Endothelial cell (in vitro differentiated cells): ENCODE results near the gene BMP10. TPM values are rescaled to one million over a fixed set of nuclear protein-coding genes. Genes with fewer than 3 reads are reported as not detected.

Source experiments
- DNase-seq: peaks from one replicate; pipeline ENCODE4 v3.0.0; 2021; ENCODE audit warnings: low spot score
- H3K27ac Mint-ChIP-seq: one replicate; pipeline ENCODE4 v1.8.0; 2021; ENCODE audit warnings: mixed read lengths, inconsistent platforms; ENCODE audit not compliant: unreplicated experiment
- H3K27me3 Mint-ChIP-seq: one replicate; pipeline ENCODE4 v1.8.0; 2021; ENCODE audit warnings: mild to moderate bottlenecking, moderate library complexity, mixed read lengths, inconsistent platforms; ENCODE audit not compliant: unreplicated experiment
- H3K36me3 Mint-ChIP-seq: one replicate; pipeline ENCODE4 v1.8.0; 2021; ENCODE audit warnings: mild to moderate bottlenecking, low read depth, mixed read lengths, inconsistent platforms; ENCODE audit not compliant: unreplicated experiment
- H3K4me1 Mint-ChIP-seq: one replicate; pipeline ENCODE4 v1.8.0; 2021; ENCODE audit warnings: mild to moderate bottlenecking, mixed read lengths, inconsistent platforms; ENCODE audit not compliant: unreplicated experiment
- H3K4me3 Mint-ChIP-seq: one replicate; pipeline ENCODE4 v1.8.0; 2021; ENCODE audit warnings: mild to moderate bottlenecking, mixed read lengths, inconsistent platforms; ENCODE audit not compliant: unreplicated experiment
- H3K9me3 Mint-ChIP-seq: one replicate; pipeline ENCODE4 v1.8.0; 2021; ENCODE audit warnings: mixed read lengths, inconsistent platforms; ENCODE audit not compliant: unreplicated experiment
- CTCF ChIP-seq: fragments of 200-600 bp; sonication (generic); IDR thresholded peaks from one replicate; pipeline ENCODE4 v1.5.0; 2021; ENCODE audit warnings: antibody characterized with exemption; ENCODE audit not compliant: unreplicated experiment
- total RNA-seq: library from RNA; stranded (reverse); fragmentation: NEBNext Ultra II Directional; extraction: Animal tissue kit (Norgen Biotek cat#: 25700); gene quantifications from one replicate; pipeline ENCODE4 v1.2.1, GENCODE V29; 2021; ENCODE audit not compliant: unreplicated experiment

BMP10 gene
- total RNA-seq, 1 donor from 2014 or later, result not detected

DNA sequence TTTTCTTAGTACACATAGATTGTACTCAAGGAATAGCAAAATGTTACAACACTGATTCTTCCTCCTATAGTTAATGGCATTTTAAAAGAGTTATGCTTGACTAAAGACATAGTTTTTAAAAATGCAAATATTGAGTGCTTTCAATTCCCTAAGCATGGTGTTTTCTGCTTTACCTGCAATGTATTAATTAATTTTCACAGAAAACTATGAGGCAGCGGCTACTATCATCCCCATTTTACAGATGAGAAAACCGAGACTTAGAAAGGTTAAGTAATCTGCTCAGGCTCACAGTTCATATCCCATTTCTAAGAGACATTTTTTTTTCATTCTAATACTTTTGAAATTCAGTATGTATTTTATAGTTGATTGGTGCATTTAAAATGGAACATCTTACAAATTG is 38.0 kb downstream of the BMP10 start:
- Mint-ChIP-seq H3K36me3 (no peaks in the 10 kb centered on the region), H3K27ac (no peak overlapping the region), H3K9me3 (no peaks in the 10 kb centered on the region), H3K4me3 (no peak overlapping the region), H3K4me1 (peaks cover 12% of the 10 kb centered on the region), H3K27me3 (no peaks in the 10 kb centered on the region)
- no peak for TF ChIP-seq CTCF
- DNase-seq, result no peak

DNA sequence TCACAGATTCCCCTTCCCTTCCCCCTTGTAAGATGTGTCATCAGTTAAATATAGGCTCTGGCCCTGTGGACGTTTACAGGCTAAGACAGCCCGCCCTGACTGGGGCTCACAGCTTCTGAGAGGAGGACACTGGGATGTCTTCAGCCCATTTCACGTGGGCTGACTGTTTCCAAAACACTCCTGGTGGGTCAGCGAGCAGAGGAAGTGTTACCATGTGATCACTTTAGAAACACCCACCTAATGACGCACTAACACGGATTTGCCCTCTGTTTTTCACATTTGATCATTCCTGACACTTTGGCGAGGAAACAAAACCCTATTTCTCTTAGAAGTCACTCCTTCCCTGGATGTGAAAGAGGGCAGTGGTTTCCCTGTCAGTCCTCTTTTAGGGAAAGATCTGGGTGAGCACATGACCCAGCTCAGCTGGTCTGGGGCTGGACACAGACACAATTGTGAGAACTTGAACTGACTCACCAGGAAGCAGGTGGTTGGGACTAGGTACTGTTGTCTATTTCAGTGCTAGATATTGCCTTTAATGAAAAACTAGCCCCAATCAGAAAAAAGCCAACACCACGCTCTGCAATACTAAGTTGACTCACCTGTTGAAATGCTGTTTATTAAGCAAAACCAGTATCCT is 38.8 kb downstream of the BMP10 start:
- Mint-ChIP-seq H3K9me3 (no peaks in the 10 kb centered on the region), H3K27ac (no peak overlapping the region)
- DNase-seq, result no peak

GRCh38 chr2:68831686-68832232 is 39.4 kb downstream of the BMP10 start:
- no peak for DNase-seq
- Mint-ChIP-seq H3K9me3 (no peaks in the 10 kb centered on the region), H3K4me1 (peaks cover 12% of the 10 kb centered on the region), H3K27me3 (no peaks in the 10 kb centered on the region), H3K4me3 (no peak overlapping the region), H3K36me3 (no peaks in the 10 kb centered on the region), H3K27ac (no peak overlapping the region)
- no peak for TF ChIP-seq CTCF

More for the DNA sequence above, 38.8 kb downstream of the BMP10 start:
- no peaks in the 10 kb centered on the region for H3K27me3 Mint-ChIP-seq
- H3K36me3 Mint-ChIP-seq, result no peaks in the 10 kb centered on the region
- H3K4me3 Mint-ChIP-seq, result no peak overlapping the region
- H3K4me1 Mint-ChIP-seq, result peaks cover 12% of the 10 kb centered on the region
- no peak for TF ChIP-seq CTCF

- TF ChIP-seq CTCF, result no peak
- H3K4me1 Mint-ChIP-seq, result peaks cover 12% of the 10 kb centered on the region
- H3K36me3 Mint-ChIP-seq, result no peaks in the 10 kb centered on the region
- no peak overlapping the region for H3K4me3 Mint-ChIP-seq
- DNase-seq, result no peak
- H3K27me3 Mint-ChIP-seq, result peaks cover 2% of the 10 kb centered on the region
- no peak overlapping the region for H3K27ac Mint-ChIP-seq
- H3K9me3 Mint-ChIP-seq, result no peaks in the 10 kb centered on the region
These were observed 41.4 kb downstream of the BMP10 start for GRCh38 chr2:68829749-68830148.

- no peak overlapping the region for H3K27ac Mint-ChIP-seq
- peak; percentile 12 for DNase-seq
- no peaks in the 10 kb centered on the region for H3K9me3 Mint-ChIP-seq
- no peaks in the 10 kb centered on the region for H3K36me3 Mint-ChIP-seq
- no peak for TF ChIP-seq CTCF
- no peak overlapping the region for H3K4me3 Mint-ChIP-seq
- H3K27me3 Mint-ChIP-seq, result peaks cover 2% of the 10 kb centered on the region
- peaks cover 12% of the 10 kb centered on the region for H3K4me1 Mint-ChIP-seq
These were observed 42.1 kb downstream of the BMP10 start for GRCh38 chr2:68828887-68829708.
